ENCODE measurements around the gene IL36RN. TPM values are rescaled to one million over a fixed set of nuclear protein-coding genes. Genes with fewer than 3 reads are reported as not detected.

Gene IL36RN
- total RNA-seq, 1 donor = not detected

DNA sequence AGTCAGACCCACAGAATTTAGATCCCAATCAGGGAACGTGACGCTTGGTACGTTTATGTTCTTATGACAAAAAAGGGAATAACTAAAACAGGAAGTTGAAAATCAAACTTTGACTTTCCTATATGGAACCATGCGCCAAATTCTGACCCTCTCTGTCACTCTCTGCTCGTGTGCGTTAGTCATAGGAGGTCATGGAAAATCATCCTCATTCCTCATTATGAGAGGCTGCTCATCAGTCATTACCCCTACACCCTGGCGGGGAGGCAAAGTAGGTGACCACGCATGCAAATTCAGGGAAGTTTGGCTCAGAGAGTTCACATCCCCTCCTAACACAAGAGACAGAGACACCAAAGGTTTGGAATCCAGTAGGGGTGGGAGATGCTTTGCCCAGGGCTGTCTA is 24.3 kb downstream of the IL36RN start:
- no peak for TF ChIP-seq CTCF (IDR thresholded peaks at IDR 0.05; ENCODE audit: insufficient read depth, low read depth, low read length)
- no peak overlapping the region for H3K4me3 ChIP-seq (ENCODE audit: low read depth, low read length)
- DNase-seq (ENCODE audit: low read depth) = no peak

GRCh38 chr2:113084249-113085000 is 25.4 kb downstream of the IL36RN start:
- no peak overlapping the region for H3K4me3 ChIP-seq (ENCODE audit: low read depth, low read length)
- peak; percentile 40 for TF ChIP-seq CTCF (IDR thresholded peaks at IDR 0.05; ENCODE audit: insufficient read depth, low read depth, low read length)
- no peak for DNase-seq (ENCODE audit: low read depth)

DNA sequence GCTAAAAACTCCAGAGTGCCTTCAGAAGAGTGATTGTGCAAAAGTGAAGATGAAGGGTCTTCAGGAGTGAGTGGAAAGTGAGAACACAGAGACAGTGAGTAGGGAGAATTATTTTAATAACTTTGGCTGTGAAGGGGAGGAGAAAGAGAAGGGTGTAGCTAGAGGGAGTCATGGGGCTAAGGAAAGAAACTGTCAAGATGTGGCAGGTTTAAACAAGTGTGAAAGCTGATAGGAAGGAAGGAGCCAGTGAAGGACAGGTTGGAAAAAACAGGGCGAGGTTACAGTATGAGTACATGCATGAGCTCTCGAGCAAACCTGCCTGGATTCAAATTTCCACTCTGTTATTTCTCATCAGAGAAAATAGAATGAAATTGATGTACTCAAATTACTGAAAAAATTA is 26.5 kb downstream of the IL36RN start:
- H3K4me3 ChIP-seq (ENCODE audit: low read depth, low read length) = no peak overlapping the region
- no peak for TF ChIP-seq CTCF (IDR thresholded peaks at IDR 0.05; ENCODE audit: insufficient read depth, low read depth, low read length)
- no peak for DNase-seq (ENCODE audit: low read depth)

GRCh38 chr2:113088213-113088992 is 29.4 kb downstream of the IL36RN start:
- no peak for DNase-seq (ENCODE audit: low read depth)

DNA sequence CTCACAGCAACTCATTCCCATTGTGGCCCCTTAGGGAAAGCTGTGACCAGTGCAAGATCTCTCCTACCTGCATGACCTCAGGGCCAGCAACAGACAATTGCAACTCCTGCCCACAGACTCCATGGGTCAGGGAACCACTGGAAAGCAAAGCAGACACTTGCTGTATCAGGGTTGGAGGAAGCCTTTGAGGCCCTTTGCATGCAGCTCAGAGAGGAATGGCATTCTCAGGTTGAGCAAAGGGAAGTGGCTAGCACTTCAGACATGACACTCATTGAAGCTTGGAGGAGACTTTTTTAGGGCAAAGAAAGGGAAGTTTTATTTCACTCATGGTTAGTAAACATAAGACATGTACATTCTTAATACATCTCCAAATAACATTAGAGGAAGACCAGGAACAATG is 30.9 kb downstream of the IL36RN start:
- no peak for DNase-seq (ENCODE audit: low read depth)
- H3K4me3 ChIP-seq (ENCODE audit: low read depth, low read length) = no peak overlapping the region

More at GRCh38 chr2:113088213-113088992, 29.4 kb downstream of the IL36RN start:
- TF ChIP-seq CTCF (IDR thresholded peaks at IDR 0.05; ENCODE audit: insufficient read depth, low read depth, low read length) = no peak
- no peak overlapping the region for H3K4me3 ChIP-seq (ENCODE audit: low read depth, low read length)

More for the DNA sequence above, 30.9 kb downstream of the IL36RN start:
- TF ChIP-seq CTCF (IDR thresholded peaks at IDR 0.05; ENCODE audit: insufficient read depth, low read depth, low read length) = no peak

Data from fibroblast of villous mesenchyme (primary cell).